Vagina (tissue), 2 donors: ENCODE data around the gene TSTD1. TPM values are rescaled to one million over a fixed set of nuclear protein-coding genes. Genes with fewer than 3 reads are reported as not detected.

Source experiments
- DNase-seq, 2 donors: peaks; one replicate each; pipeline ENCODE4 v3.0.0-alpha.2; 2017; ENCODE audit errors: extremely low spot score in 2 of 2
- H3K27ac ChIP-seq: fragments of 200-600 bp; sonication (generic); one replicate; pipeline ENCODE4 v1.5.1; 2019
- H3K27me3 ChIP-seq: fragments of 200-600 bp; sonication (generic); one replicate; pipeline ENCODE4 v1.5.1; 2019
- H3K36me3 ChIP-seq, 2 donors: fragments of 200-600 bp; sonication (generic); one replicate each; pipeline ENCODE4 v1.5.1; 2017 to 2019
- H3K4me1 ChIP-seq: fragments of 200-600 bp; sonication (generic); one replicate; pipeline ENCODE4 v1.5.1; 2019
- H3K4me3 ChIP-seq, 2 donors: fragments of 200-600 bp; sonication (generic); 1 replicate in 1 of 2; 2 replicates in 1 of 2; pipeline ENCODE4 v1.5.1; 2016 to 2019
- H3K9me3 ChIP-seq: fragments of 200-600 bp; sonication (generic); one replicate; pipeline ENCODE4 v1.5.1; 2019
- POLR2A ChIP-seq, 2 donors: fragments of 450-650 bp; IDR thresholded peaks; one replicate each; pipeline ENCODE4 v1.6.1; 2017; ENCODE audit warnings: antibody characterized with exemption in 2 of 2, mild to moderate bottlenecking in 2 of 2, moderate library complexity in 2 of 2
- POLR2AphosphoS5 ChIP-seq, 2 donors: sonication (generic); formaldehyde crosslinking; IDR thresholded peaks; one replicate each; pipeline ENCODE4 v1.9.0; 2017; ENCODE audit warnings: antibody characterized with exemption in 2 of 2, mild to moderate bottlenecking in 2 of 2, low read depth in 1 of 2; ENCODE audit not compliant: insufficient read depth in 1 of 2
- intact Hi-C: fragments of 100-400 bp; cut with DNase I; formaldehyde crosslinking; loops from one replicate; pipeline ENCODE4 v1.15.1; 2023
- total RNA-seq: library from RNA; depleted of rRNA; stranded (reverse); fragments of >200 nt; gene quantifications from one replicate; pipeline ENCODE4 v1.2.3, GENCODE V29; 2016
- TF ChIP-seq, protein P1 (sequence below), 3 experiments: fragments of 450-650 bp in 2 of 3; fragments of 200-600 bp in 1 of 3; sonication (generic) in 1 of 3; IDR thresholded peaks; one replicate each; pipeline ENCODE4 v1.5.1; 2017 to 2019; ENCODE audit warnings: antibody characterized with exemption in 3 of 3, mild to moderate bottlenecking in 2 of 3, moderate library complexity in 2 of 3

TSTD1 gene
- total RNA-seq, 1 donor from 2014 or later: 44.7 TPM

DNA sequence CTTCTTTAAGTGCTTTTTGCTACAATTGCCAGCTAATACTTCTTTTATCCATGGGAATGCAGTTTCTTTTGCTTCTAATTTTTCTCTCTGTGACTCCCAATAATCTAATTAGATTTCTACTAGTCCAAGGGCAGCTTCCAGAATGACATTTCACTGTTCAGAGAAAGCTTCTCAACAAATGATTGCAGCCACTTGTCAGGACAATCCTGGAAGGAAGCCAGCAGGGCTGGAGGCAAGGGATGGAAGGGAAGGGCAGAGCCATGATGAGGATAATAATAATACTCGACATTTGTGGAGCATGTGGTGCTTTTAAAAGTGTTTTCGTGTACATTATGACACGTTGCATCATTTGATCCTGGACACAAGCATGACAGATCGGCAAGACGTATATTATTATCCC is 37.2 kb downstream of the TSTD1 start:
- DNase-seq: no peak
- no peaks in the 10 kb centered on the region for H3K27me3 ChIP-seq
- no peaks in the 10 kb centered on the region for H3K9me3 ChIP-seq
- no peak overlapping the region for H3K4me3 ChIP-seq
- H3K36me3 ChIP-seq: peaks cover 0 to 19% of the 10 kb centered on the region in 2 donors
- intact Hi-C loops: no loop called here
- TF ChIP-seq POLR2AphosphoS5 (IDR thresholded peaks at IDR 0.05; ENCODE audit: insufficient read depth in 1 of 2, low read depth in 1 of 2): no peak
- no peak for TF ChIP-seq POLR2A (IDR thresholded peaks at IDR 0.05)
- TF ChIP-seq, protein P1, sequence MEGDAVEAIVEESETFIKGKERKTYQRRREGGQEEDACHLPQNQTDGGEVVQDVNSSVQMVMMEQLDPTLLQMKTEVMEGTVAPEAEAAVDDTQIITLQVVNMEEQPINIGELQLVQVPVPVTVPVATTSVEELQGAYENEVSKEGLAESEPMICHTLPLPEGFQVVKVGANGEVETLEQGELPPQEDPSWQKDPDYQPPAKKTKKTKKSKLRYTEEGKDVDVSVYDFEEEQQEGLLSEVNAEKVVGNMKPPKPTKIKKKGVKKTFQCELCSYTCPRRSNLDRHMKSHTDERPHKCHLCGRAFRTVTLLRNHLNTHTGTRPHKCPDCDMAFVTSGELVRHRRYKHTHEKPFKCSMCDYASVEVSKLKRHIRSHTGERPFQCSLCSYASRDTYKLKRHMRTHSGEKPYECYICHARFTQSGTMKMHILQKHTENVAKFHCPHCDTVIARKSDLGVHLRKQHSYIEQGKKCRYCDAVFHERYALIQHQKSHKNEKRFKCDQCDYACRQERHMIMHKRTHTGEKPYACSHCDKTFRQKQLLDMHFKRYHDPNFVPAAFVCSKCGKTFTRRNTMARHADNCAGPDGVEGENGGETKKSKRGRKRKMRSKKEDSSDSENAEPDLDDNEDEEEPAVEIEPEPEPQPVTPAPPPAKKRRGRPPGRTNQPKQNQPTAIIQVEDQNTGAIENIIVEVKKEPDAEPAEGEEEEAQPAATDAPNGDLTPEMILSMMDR (IDR thresholded peaks at IDR 0.05): no peak
- no peak overlapping the region for H3K27ac ChIP-seq
- peaks cover 5% of the 10 kb centered on the region for H3K4me1 ChIP-seq

GRCh38 chr1:161000736-161001480 is 37.9 kb downstream of the TSTD1 start:
- TF ChIP-seq POLR2A (IDR thresholded peaks at IDR 0.05): no peak
- TF ChIP-seq, protein P1 (IDR thresholded peaks at IDR 0.05): no peak
- no peak for TF ChIP-seq POLR2AphosphoS5 (IDR thresholded peaks at IDR 0.05; ENCODE audit: insufficient read depth in 1 of 2, low read depth in 1 of 2)
- Histone ChIP-seq H3K9me3 (no peaks in the 10 kb centered on the region), H3K4me1 (peaks cover 5% of the 10 kb centered on the region), H3K27me3 (no peaks in the 10 kb centered on the region), H3K36me3 (peaks cover 0 to 19% of the 10 kb centered on the region in 2 donors), H3K27ac (no peak overlapping the region), H3K4me3 (no peak overlapping the region)
- DNase-seq: no peak
- intact Hi-C loops: no loop called here

GRCh38 chr1:160999376-160999775 is 39.4 kb downstream of the TSTD1 start:
- H3K4me1 ChIP-seq: peaks cover 5% of the 10 kb centered on the region
- TF ChIP-seq POLR2A (IDR thresholded peaks at IDR 0.05): no peak
- TF ChIP-seq, protein P1 (IDR thresholded peaks at IDR 0.05): no peak
- TF ChIP-seq POLR2AphosphoS5 (IDR thresholded peaks at IDR 0.05; ENCODE audit: insufficient read depth in 1 of 2, low read depth in 1 of 2): no peak
- intact Hi-C loops: loop anchor here (10.0 kb wide), 1 partner anchor 95 kb away; the partner anchor contains the start of gene KLHDC9

GRCh38 chr1:160997323-160998038 is 41.3 kb downstream of the TSTD1 start:
- intact Hi-C loops: loop anchor here (10.0 kb wide), 1 partner anchor 97 kb away; the partner anchor contains the start of gene KLHDC9
- no peak overlapping the region for H3K4me3 ChIP-seq
- TF ChIP-seq, protein P1 (IDR thresholded peaks at IDR 0.05): peak in 1 of 3 experiments; percentile 44
- no peak for TF ChIP-seq POLR2A (IDR thresholded peaks at IDR 0.05)
- H3K27me3 ChIP-seq: no peaks in the 10 kb centered on the region
- H3K4me1 ChIP-seq: peaks cover 5% of the 10 kb centered on the region
- H3K9me3 ChIP-seq: no peaks in the 10 kb centered on the region
- peaks cover 0 to 19% of the 10 kb centered on the region in 2 donors for H3K36me3 ChIP-seq
- H3K27ac ChIP-seq: no peak overlapping the region
- DNase-seq: no peak

More at GRCh38 chr1:160999376-160999775, 39.4 kb downstream of the TSTD1 start:
- Histone ChIP-seq H3K27me3 (no peaks in the 10 kb centered on the region), H3K36me3 (peaks cover 0 to 19% of the 10 kb centered on the region in 2 donors), H3K27ac (no peak overlapping the region), H3K9me3 (no peaks in the 10 kb centered on the region), H3K4me3 (no peak overlapping the region)
- DNase-seq: no peak
